NT2/D1 (cell line): ENCODE results near the gene MED9.

Source experiments
- YY1 ChIP-seq: IDR thresholded peaks from 2 replicates; pipeline ENCODE4 v1.6.1; 2011; ENCODE audit not compliant: insufficient read length, insufficient read depth
- ZNF274 ChIP-seq: IDR thresholded peaks from 2 replicates; pipeline ENCODE4 v1.6.1; 2011; ENCODE audit warnings: mild to moderate bottlenecking, low read depth, low read length

DNA sequence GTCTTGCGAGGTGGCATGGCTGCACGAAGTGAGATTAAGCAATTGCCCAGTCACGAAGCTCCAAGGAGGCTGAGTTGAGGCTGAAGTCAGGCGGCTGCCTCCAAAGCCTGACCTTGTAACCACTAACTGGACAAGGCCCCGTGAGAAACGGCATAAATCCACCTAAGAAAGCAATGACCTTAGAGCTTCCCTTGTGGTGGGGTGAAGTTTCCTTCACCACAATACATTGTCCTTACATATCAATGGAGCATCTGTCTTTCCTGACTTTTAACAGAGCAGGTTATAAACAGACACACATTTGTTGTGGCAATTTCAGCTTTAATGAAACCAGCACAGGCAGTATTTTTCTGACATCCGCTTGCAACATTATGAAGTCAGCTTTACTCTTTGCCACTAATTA lies 2.5 kb upstream of the MED9 start:
- TF ChIP-seq YY1 (no peak), ZNF274 (no peak)
